ENCODE measurements around the gene PPM1F. TPM values are rescaled to one million over a fixed set of nuclear protein-coding genes. Genes with fewer than 3 reads are reported as not detected.

Gene PPM1F, protein sequence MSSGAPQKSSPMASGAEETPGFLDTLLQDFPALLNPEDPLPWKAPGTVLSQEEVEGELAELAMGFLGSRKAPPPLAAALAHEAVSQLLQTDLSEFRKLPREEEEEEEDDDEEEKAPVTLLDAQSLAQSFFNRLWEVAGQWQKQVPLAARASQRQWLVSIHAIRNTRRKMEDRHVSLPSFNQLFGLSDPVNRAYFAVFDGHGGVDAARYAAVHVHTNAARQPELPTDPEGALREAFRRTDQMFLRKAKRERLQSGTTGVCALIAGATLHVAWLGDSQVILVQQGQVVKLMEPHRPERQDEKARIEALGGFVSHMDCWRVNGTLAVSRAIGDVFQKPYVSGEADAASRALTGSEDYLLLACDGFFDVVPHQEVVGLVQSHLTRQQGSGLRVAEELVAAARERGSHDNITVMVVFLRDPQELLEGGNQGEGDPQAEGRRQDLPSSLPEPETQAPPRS
- 10 to 100 TPM; 37.6 to 49.2 TPM for total RNA-seq
- 20.3 TPM for polyA plus RNA-seq (2013, experiment 1 of 2)
- 18.3 TPM for polyA plus RNA-seq (2013, experiment 2 of 2)
- long read RNA-seq, experiment 1, full-length matches to known transcripts: 2 of 20 reads
- long read RNA-seq, experiment 1, partial matches to known transcripts: 17 of 20 reads
- long read RNA-seq, experiment 1, other reads (novel, unspliced or antisense): 1 of 20 reads
- long read RNA-seq, experiment 2, full-length matches to known transcripts: 71 of 104 reads
- long read RNA-seq, experiment 2, partial matches to known transcripts: 6 of 104 reads
- long read RNA-seq, experiment 2, other reads (novel, unspliced or antisense): 27 of 104 reads
- long read RNA-seq, experiment 3, full-length matches to known transcripts: 88 of 111 reads
- long read RNA-seq, experiment 3, partial matches to known transcripts: 4 of 111 reads
- long read RNA-seq, experiment 3, other reads (novel, unspliced or antisense): 19 of 111 reads
- long read RNA-seq, experiment 4, full-length matches to known transcripts: 3 of 13 reads
- long read RNA-seq, experiment 4, partial matches to known transcripts: 2 of 13 reads
- long read RNA-seq, experiment 4, other reads (novel, unspliced or antisense): 8 of 13 reads

DNA sequence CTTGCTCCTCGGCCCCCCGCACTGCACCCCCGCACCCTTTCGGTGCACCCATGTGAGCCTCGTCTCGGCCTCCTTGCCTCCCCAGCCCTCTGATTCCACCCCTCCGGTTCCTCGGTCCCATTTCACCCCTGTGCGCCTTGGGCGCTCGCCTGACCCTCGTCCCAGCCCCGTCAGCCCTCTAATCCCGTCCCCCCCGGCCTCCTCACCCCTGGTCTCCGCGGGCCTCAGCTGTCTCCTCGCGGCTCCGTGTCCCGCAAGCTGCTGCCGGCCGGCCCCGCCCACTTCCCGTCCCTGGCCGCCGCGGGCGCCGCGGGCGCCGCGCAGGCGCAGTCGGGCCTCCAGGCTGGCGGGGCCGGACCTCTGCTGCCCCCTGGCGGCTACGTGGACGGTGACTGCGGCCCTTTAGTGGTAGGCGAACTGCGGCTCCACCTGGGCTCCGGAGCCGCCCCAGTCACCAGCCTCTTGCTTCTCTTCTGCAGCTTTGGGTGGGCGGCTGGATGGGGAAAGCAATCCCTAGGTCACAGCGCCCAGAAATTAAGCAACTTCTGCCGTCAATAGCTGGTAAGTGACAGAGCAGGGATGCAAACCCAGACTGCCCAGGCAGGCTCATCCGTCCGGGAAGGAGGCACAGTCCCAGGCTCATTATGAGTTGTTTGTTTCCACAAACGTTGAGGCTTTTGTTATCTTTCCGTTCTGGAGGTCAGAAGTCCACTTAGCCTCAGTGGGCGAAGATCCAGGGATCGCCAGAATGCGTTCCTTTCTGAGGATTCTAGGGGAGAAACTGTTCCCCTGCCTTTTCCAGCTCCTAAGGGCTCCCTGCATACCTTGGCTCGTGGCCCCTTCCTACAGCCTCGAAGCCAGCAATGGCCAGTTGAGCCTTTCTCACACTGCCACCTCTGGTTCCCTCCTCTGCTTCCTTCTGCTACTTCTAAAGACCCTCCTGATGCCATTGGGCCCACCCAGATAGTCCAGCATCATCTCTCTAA lies at the start of gene PPM1F:
PPM1F (minus strand) TSS at position 263 of the 986 bp plus-strand sequence. CDS start 6,800 bp downstream, outside the sequence.
- TF ChIP-seq, protein P1, sequence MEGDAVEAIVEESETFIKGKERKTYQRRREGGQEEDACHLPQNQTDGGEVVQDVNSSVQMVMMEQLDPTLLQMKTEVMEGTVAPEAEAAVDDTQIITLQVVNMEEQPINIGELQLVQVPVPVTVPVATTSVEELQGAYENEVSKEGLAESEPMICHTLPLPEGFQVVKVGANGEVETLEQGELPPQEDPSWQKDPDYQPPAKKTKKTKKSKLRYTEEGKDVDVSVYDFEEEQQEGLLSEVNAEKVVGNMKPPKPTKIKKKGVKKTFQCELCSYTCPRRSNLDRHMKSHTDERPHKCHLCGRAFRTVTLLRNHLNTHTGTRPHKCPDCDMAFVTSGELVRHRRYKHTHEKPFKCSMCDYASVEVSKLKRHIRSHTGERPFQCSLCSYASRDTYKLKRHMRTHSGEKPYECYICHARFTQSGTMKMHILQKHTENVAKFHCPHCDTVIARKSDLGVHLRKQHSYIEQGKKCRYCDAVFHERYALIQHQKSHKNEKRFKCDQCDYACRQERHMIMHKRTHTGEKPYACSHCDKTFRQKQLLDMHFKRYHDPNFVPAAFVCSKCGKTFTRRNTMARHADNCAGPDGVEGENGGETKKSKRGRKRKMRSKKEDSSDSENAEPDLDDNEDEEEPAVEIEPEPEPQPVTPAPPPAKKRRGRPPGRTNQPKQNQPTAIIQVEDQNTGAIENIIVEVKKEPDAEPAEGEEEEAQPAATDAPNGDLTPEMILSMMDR (conservative IDR thresholded peaks at IDR 0.05): peak; percentile 91
- Mint-ChIP-seq H3K27ac (no peak within 1 kb of the TSS), H3K9me3 (no peaks in the 10 kb centered on the region), H3K4me1 (peaks cover 13% of the 10 kb centered on the region), H3K27me3 (ENCODE audit: insufficient read depth) (peaks cover 11% of the 10 kb centered on the region), H3K4me3 (peak within 1 kb of the TSS; percentile 76), H3K36me3 (ENCODE audit: low read depth) (peaks cover 2% of the 10 kb centered on the region)
- Histone ChIP-seq H3K4me1 (ENCODE audit: control insufficient read depth, insufficient read depth, low read length) (no peaks in the 10 kb centered on the region), H3K9me3 (ENCODE audit: control insufficient read depth, low read length) (no peaks in the 10 kb centered on the region), H3K36me3 (ENCODE audit: control insufficient read depth, insufficient read depth, low read length) (no peaks in the 10 kb centered on the region), H3K9ac (ENCODE audit: extremely low read depth, low read length, poor library complexity, severe bottlenecking) (peak within 1 kb of the TSS; percentile 57), H3K27ac (ENCODE audit: low read depth, low read length) (no peak within 1 kb of the TSS), H3K4me3 (ENCODE audit: low read length) (peak within 1 kb of the TSS; percentile 80), H3K27me3 (ENCODE audit: control insufficient read depth, insufficient read depth, low read length, poor library complexity, severe bottlenecking) (no peaks in the 10 kb centered on the region)
- DNase-seq: peak; percentile 95
- WGBS, 2 experiments (ENCODE audit: insufficient coverage in 1 of 2, insufficient read length in 1 of 2): 15 to 47% methylated on average over 18 to 58 of the region's 58 CpGs

DNA sequence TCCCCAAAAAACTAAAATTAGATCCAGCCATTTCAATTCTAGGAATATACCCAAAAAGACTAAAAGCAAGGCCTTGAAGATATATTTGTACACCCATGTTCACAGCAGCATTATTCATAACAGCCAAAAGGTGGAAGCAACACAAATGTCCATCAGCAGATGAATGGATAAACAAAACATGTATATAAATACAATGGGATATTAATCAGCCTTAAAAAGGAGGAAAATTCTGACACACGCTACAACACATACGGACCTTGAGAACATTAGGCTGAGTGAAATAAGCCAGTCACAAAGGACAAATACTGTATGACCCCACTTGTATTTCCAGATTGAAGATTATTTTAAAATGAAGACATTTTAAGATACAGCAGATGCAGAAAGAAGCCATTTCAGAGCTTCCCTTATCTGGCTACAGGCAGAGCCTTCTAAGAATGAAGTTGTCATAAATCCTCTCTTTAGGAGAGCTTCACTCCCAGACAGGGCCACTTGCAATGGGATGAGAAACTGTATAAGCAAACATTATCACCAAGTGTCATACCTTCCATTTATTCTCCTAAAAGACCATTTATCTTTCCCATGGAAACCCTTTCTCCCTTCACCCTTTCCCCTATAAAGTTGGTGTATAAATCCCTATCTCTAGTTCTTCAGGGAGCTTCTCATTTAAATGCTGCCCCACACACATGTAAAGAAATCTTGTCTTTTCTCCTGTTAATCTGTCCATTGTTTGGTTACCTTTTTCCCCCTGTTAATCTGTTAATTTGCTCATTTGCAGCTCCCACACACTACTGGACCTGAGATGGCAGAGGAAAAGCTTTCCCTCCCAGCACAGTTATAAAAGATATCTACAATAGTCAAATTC lies 49.2 kb upstream of the PPM1F start:
- no peak for DNase-seq
- Histone ChIP-seq H3K27ac (ENCODE audit: low read depth, low read length) (no peak overlapping the region), H3K9me3 (ENCODE audit: control insufficient read depth, low read length) (no peaks in the 10 kb centered on the region), H3K27me3 (ENCODE audit: control insufficient read depth, insufficient read depth, low read length, poor library complexity, severe bottlenecking) (peaks cover 30% of the 10 kb centered on the region), H3K36me3 (ENCODE audit: control insufficient read depth, insufficient read depth, low read length) (no peaks in the 10 kb centered on the region), H3K4me1 (ENCODE audit: control insufficient read depth, insufficient read depth, low read length) (peaks cover 7% of the 10 kb centered on the region), H3K9ac (ENCODE audit: extremely low read depth, low read length, poor library complexity, severe bottlenecking) (no peak overlapping the region), H3K4me3 (ENCODE audit: low read length) (no peak overlapping the region)
- Mint-ChIP-seq H3K27me3 (ENCODE audit: insufficient read depth) (peaks cover 81% of the 10 kb centered on the region), H3K27ac (no peak overlapping the region), H3K4me1 (peaks cover 9% of the 10 kb centered on the region), H3K4me3 (no peak overlapping the region), H3K36me3 (ENCODE audit: low read depth) (no peaks in the 10 kb centered on the region), H3K9me3 (peaks cover 2% of the 10 kb centered on the region)
- 80 to 94% methylated on average over 1 to 2 of the region's 2 CpGs for WGBS, 2 experiments (ENCODE audit: insufficient coverage in 1 of 2, insufficient read length in 1 of 2)
- TF ChIP-seq, protein P1 (conservative IDR thresholded peaks at IDR 0.05): no peak
